IPS-15b (cell line): ENCODE data around the gene CECR2.
"Not testable (repeated sequence)": the region's sequence is repeated elsewhere in the genome, so short reads cannot be mapped to it uniquely, and the experiment has no call there.

Source experiments
- H3K27me3 ChIP-seq: one replicate; pipeline ENCODE4 v1.6.1; 2013; ENCODE audit warnings: low read length; ENCODE audit not compliant: control insufficient read depth, insufficient read depth
- H3K36me3 ChIP-seq: one replicate; pipeline ENCODE4 v1.6.1; 2013; ENCODE audit warnings: low read length; ENCODE audit not compliant: control insufficient read depth, insufficient read depth
- H3K4me1 ChIP-seq: one replicate; pipeline ENCODE4 v1.6.1; 2013; ENCODE audit warnings: mild to moderate bottlenecking, low read length; ENCODE audit not compliant: control insufficient read depth, insufficient read depth
- H3K4me3 ChIP-seq: one replicate; pipeline ENCODE4 v1.5.1; 2013; ENCODE audit warnings: low read depth, low read length
- H3K9ac ChIP-seq: one replicate; pipeline ENCODE4 v1.6.1; 2013; ENCODE audit warnings: low read depth, mild to moderate bottlenecking, low read length
- H3K9me3 ChIP-seq: one replicate; pipeline ENCODE4 v1.6.1; 2013; ENCODE audit warnings: mild to moderate bottlenecking, low read length; ENCODE audit not compliant: control insufficient read depth, insufficient read depth

The CECR2 gene

GRCh38 chr22:17562906-17563870 lies 193.9 kb downstream of the CECR2 start, which contains the start of gene SLC25A18:
TSS of gene SLC25A18 (plus strand) at chr22:17563498. CDS start at chr22:17579945, 16,447 bp downstream.
- Histone ChIP-seq H3K4me3 (no peak within 1 kb of the TSS), H3K36me3 (peaks cover 16% of the 10 kb centered on the region), H3K9me3 (no peaks in the 10 kb centered on the region), H3K4me1 (peaks cover 17% of the 10 kb centered on the region), H3K27me3 (no peaks in the 10 kb centered on the region), H3K9ac (no peak within 1 kb of the TSS)

- no peaks in the 10 kb centered on the region for H3K27me3 ChIP-seq
These were observed 194.7 kb downstream of the CECR2 start for GRCh38 chr22:17563936-17564391.

GRCh38 chr22:17566016-17566687 lies 196.9 kb downstream of the CECR2 start:
- H3K36me3 ChIP-seq, H3K27me3 ChIP-seq, H3K9ac ChIP-seq, H3K4me3 ChIP-seq, H3K9me3 ChIP-seq: not testable (repeated sequence)
- H3K4me1 ChIP-seq = peaks cover 30% of the 10 kb centered on the region

More at GRCh38 chr22:17563936-17564391, 194.7 kb downstream of the CECR2 start:
- H3K4me3 ChIP-seq = no peak overlapping the region
- no peaks in the 10 kb centered on the region for H3K9me3 ChIP-seq
- peaks cover 17% of the 10 kb centered on the region for H3K4me1 ChIP-seq
- peaks cover 10% of the 10 kb centered on the region for H3K36me3 ChIP-seq
- no peak overlapping the region for H3K9ac ChIP-seq

- Histone ChIP-seq H3K9me3 (no peaks in the 10 kb centered on the region), H3K27me3 (no peaks in the 10 kb centered on the region), H3K4me3 (no peak overlapping the region), H3K36me3 (no peaks in the 10 kb centered on the region), H3K4me1 (peaks cover 30% of the 10 kb centered on the region), H3K9ac (no peak overlapping the region)
These were observed 197.5 kb downstream of the CECR2 start for GRCh38 chr22:17566776-17567175.

- Histone ChIP-seq H3K36me3 (no peaks in the 10 kb centered on the region), H3K27me3 (no peaks in the 10 kb centered on the region), H3K4me3 (no peak overlapping the region), H3K9me3 (no peaks in the 10 kb centered on the region), H3K9ac (no peak overlapping the region), H3K4me1 (peaks cover 12% of the 10 kb centered on the region)
These were observed 200.8 kb downstream of the CECR2 start for GRCh38 chr22:17569971-17570511.

- Histone ChIP-seq H3K4me3 (no peak overlapping the region), H3K36me3 (no peaks in the 10 kb centered on the region), H3K9ac (no peak overlapping the region)
These were observed 201.8 kb downstream of the CECR2 start for GRCh38 chr22:17570851-17571631.

GRCh38 chr22:17575151-17575550 lies 205.9 kb downstream of the CECR2 start:
- Histone ChIP-seq H3K4me3 (no peak overlapping the region), H3K9ac (no peak overlapping the region), H3K9me3 (no peaks in the 10 kb centered on the region), H3K4me1 (peaks cover 11% of the 10 kb centered on the region), H3K36me3 (no peaks in the 10 kb centered on the region), H3K27me3 (no peaks in the 10 kb centered on the region)

More at GRCh38 chr22:17570851-17571631, 201.8 kb downstream of the CECR2 start:
- H3K27me3 ChIP-seq = no peaks in the 10 kb centered on the region
- H3K4me1 ChIP-seq = peaks cover 12% of the 10 kb centered on the region
- no peaks in the 10 kb centered on the region for H3K9me3 ChIP-seq

GRCh38 chr22:17575681-17576080 lies 206.4 kb downstream of the CECR2 start:
- no peak overlapping the region for H3K4me3 ChIP-seq
- H3K9ac ChIP-seq = no peak overlapping the region
- no peaks in the 10 kb centered on the region for H3K9me3 ChIP-seq
- H3K4me1 ChIP-seq = peaks cover 10% of the 10 kb centered on the region
- H3K36me3 ChIP-seq = no peaks in the 10 kb centered on the region
- H3K27me3 ChIP-seq = no peaks in the 10 kb centered on the region

GRCh38 chr22:17576470-17576869 lies 207.2 kb downstream of the CECR2 start:
- no peaks in the 10 kb centered on the region for H3K27me3 ChIP-seq
- H3K4me1 ChIP-seq = peaks cover 7% of the 10 kb centered on the region
- no peaks in the 10 kb centered on the region for H3K9me3 ChIP-seq
- no peak overlapping the region for H3K4me3 ChIP-seq
- peak overlapping the region; percentile 60 for H3K9ac ChIP-seq
- H3K36me3 ChIP-seq = no peaks in the 10 kb centered on the region

GRCh38 chr22:17578136-17578754 lies 209.0 kb downstream of the CECR2 start:
- Histone ChIP-seq H3K9me3 (no peaks in the 10 kb centered on the region), H3K27me3 (no peaks in the 10 kb centered on the region), H3K36me3 (no peaks in the 10 kb centered on the region)

More at GRCh38 chr22:17578136-17578754, 209.0 kb downstream of the CECR2 start:
- Histone ChIP-seq H3K4me3 (no peak overlapping the region), H3K9ac (no peak overlapping the region), H3K4me1 (peaks cover 7% of the 10 kb centered on the region)
